HG03378 (cell line): ENCODE data around the gene SRBD1.

Source experiments
- ATAC-seq: cut with Tn5 transposase; IDR thresholded peaks from one replicate; pipeline ENCODE4 v1.9.1; 2021; ENCODE audit warnings: mild to moderate bottlenecking, moderate library complexity; ENCODE audit not compliant: unreplicated experiment

Gene SRBD1

DNA sequence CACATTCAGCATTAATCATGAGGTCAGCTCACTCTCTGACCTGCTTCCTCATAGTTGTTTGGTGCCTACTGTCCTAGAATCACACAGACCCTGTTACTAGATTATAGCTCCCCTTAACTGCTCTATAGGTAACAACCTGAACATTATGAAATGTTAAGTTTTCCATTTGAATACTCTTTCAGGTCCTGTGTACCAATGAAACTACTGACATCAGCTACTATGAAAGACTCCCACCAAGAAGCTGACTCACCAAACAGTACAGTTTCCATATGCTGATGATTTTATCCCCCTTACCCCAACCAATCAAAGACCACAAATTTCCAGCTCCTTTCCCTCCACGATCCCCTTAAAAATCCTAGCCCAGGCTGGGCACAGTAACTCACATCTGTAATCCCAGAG lies 56.3 kb downstream of the SRBD1 start:
- no peak for ATAC-seq

DNA sequence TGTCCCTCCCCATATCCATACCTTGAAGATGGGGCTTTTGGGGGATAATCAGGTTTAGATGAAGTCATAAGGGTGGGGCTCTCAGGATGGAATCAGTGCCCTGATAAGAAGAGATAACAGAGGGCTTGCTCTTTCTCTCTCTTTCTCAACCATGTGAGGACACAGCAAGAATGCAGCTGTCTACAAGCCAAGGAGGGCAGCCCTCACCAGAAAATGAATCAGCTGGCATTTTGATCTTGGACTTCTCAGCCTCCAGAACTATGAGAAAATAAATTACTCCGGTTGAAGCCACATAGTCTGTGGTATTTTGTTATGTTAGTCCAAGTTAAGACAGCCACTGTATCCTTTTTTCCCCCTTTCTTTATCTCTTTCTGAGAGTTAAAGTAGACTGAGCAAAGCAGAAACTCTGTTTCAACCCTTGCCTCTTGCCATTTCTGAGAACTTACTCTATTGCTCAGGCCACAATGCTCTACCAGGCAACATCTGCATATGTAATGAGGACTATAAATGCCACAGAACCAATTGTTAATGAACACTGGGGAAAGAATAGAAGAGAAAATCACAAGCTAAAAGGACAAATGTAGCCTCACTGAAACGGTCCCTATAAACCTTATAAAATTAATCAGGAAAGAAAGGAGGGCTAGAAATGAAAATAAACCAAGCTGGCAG lies 56.9 kb downstream of the SRBD1 start:
- ATAC-seq, result no peak

DNA sequence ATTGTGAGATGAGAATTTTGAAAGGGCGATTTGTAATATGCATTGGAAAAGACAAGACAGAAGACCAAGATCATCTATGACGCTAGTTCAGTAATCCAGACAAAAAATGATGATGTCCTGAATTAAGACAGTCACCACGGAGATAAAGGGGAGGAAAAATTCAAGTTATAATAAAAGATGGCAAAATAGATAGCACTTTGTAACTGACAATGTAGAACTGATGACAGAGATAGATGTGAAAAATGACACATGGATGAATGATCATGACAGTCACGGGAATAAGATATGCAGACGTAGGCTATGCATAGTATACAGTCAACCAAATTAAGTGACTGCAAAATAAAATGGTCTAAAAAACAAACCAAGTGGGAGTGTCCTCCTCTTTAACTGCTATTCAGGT lies 59.2 kb downstream of the SRBD1 start:
- no peak for ATAC-seq

DNA sequence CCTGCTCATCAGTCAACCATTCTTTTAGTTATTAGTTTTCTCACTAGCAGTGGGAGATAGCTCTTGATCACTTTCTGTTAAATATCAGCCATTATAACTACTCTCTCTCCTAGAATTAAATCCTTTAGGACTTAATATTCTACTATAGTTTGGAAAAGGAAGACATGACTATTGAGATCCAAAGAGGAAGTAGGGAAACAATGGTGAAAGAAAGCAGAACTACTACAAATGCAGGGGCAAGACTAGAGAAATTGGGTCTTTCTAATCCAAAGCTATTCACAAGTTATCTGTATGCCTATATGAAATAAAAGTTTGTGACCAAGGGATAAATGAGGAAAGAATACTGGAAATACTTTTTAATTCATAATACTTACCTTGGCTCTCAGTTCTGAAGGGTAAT lies 65.1 kb downstream of the SRBD1 start:
- ATAC-seq, result no peak

- ATAC-seq, result no peak
Observed at GRCh38 chr2:45543257-45543656, 67.8 kb downstream of the SRBD1 start.

- no peak for ATAC-seq
Observed at GRCh38 chr2:45542013-45542412, 69.1 kb downstream of the SRBD1 start.

DNA sequence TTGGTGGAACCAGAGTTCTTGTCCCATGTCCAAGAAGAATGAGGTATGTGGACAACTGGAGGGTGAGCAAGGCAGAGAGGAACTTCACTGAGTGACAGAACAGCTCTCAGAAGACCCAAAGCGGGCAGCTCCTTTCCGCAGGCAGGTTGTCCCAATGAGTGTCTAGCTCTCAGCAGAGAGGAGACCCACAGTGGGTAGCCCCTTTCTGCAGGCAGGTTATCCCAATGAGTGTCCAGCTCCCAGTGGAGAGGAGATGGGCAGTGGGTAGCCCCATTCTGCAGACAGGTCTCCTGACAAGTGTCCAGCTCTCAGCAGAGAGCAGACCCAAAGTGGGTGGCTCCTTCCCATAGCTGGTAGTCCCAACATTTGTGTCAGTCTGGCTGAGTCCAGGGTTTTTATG lies 69.6 kb downstream of the SRBD1 start:
- no peak for ATAC-seq

GRCh38 chr2:45540942-45541341 lies 70.1 kb downstream of the SRBD1 start:
- no peak for ATAC-seq

- no peak for ATAC-seq
Observed at GRCh38 chr2:45533771-45534170, 77.3 kb downstream of the SRBD1 start.

- ATAC-seq, result no peak
Observed at GRCh38 chr2:45532181-45532580, 78.9 kb downstream of the SRBD1 start.

- ATAC-seq, result no peak
Observed at GRCh38 chr2:45524016-45524415, 87.1 kb downstream of the SRBD1 start.

GRCh38 chr2:45518546-45518945 lies 92.5 kb downstream of the SRBD1 start:
- ATAC-seq, result no peak

- ATAC-seq, result no peak
Observed at GRCh38 chr2:45510701-45511420, 100.2 kb downstream of the SRBD1 start.

DNA sequence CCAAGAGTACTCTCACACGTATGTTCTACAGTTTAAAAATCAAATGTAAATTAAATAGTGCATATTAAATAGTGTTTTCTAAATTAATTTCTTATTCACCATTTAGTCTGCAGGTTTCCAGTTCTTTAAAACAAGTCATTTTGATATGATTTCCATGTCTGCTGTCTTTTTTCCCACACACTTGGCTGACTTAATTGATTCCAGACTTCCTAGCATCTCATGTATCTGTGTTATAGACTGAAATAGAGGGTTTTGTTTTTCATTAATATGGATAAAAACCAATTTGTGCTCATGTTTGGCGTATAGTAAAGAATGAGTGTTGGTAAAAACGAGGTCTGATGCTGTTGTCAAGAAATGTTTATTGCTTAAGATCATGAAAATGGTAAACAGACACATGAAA lies 104.3 kb downstream of the SRBD1 start:
- ATAC-seq, result no peak

GRCh38 chr2:45505138-45505537 lies 105.9 kb downstream of the SRBD1 start:
- no peak for ATAC-seq

DNA sequence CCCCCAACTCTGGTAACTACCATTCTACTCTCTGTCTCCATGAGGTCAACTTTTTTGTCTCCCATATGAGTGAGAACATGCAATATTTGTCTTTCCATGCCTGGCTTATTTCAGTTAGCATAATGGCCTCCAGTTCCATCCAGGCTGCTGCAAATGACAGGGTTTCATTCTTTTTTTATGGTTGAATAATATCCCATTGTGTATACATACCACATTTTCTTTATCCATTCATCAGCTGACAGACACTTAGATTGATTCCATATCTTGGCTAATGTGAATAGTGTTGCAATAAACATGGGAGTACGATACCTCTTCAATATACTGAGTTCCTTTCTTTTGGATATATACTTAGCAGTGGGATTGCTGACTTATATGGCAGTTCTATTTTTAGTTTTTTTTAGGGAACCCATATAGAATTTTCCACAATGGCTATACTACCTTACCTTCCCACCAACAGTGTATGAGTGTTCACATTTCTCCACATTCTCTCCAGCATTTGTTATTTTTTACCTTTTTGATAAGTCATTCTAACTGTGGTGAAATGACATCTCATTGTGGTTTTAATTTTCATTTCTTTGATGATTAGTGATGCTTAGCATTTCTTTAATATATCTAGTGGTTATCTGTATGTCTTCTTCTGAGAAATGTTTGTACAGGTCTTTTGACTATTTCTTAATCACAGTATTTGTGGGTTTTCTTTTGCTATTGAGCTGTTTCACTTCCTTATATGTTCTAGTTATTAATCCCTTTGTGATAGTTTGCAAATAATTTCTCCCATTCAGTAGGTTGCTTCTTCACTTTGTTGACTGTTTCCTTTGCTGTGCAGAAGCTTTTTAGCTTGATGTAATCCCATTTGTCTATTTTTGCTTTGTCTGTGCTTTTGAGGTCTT lies 112.2 kb downstream of the SRBD1 start:
- ATAC-seq, result no peak

DNA sequence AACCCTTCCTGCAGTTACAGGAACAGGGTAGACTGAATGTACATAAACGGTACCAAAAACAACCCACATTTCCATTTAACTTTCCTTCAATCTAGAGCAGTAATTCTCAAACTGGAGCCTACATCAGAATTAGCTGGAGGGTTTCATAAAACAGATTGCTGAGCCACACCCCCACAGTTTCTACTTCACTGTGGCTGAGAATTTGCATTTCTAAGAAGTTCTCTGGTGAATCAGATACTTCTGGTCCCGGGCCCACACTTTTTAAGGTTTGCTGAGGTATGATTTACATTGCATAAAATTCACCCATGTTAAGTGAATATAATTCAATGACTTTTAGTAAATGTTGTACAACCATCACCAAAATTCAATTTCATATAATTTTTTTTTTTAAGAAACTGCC lies 113.7 kb downstream of the SRBD1 start:
- peak; percentile 70 for ATAC-seq

DNA sequence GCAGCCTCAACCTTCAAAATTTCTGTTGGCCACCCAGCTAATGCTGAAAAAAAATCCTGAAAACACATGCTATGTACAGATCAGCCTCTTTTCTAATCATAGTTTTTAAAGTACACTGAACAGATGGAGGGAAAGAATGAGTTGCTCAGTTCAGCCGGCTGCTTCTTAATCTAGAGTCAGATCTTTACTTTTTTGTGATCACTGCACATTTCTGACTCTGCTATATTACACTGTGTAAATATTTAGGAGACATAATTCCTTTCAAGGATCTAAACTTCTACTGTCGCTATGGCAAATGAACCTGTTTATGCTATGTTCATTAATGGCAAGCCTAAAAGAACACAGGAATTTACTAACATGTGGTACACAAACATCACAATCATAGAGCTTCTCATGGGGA lies 114.2 kb downstream of the SRBD1 start:
- peak; percentile 9 for ATAC-seq

GRCh38 chr2:45494978-45495293 lies 116.1 kb downstream of the SRBD1 start:
- no peak for ATAC-seq

- no peak for ATAC-seq
Observed at GRCh38 chr2:45494275-45494977, 116.6 kb downstream of the SRBD1 start.

- no peak for ATAC-seq
Observed at GRCh38 chr2:45484965-45485364, 126.1 kb downstream of the SRBD1 start.
